MV-4-11 (cell line): Measurements from ENCODE around the gene C13orf46.
A peak's percentile ranks its signal among the peaks of the same experiment; 100 is the strongest.

ENCODE experiments used
- DNase-seq: peaks from one replicate; lab custom pipeline; 2025; lab: John Stamatoyannopoulos, UW

C13orf46 gene

DNA sequence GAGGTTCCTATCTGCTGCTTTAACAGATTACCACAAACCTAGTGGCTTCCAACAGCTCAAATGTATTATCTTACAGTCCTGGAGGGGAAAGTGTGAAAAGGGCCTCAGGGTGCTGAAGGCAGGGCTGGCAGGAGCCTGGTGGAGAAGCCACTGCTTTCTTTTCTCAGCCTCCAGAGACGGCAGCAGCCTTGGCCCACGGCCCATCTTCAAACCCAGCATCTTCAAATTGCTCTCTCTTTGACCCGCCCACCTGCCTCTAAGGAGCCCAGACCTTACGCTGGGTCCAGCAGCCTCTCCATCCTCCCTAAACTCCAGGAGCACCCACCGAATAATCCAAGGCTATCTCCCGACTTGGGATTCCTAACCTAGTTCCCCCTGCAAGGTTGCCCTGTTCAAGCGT is 35.6 kb downstream of the C13orf46 start:
- no peak for DNase-seq

DNA sequence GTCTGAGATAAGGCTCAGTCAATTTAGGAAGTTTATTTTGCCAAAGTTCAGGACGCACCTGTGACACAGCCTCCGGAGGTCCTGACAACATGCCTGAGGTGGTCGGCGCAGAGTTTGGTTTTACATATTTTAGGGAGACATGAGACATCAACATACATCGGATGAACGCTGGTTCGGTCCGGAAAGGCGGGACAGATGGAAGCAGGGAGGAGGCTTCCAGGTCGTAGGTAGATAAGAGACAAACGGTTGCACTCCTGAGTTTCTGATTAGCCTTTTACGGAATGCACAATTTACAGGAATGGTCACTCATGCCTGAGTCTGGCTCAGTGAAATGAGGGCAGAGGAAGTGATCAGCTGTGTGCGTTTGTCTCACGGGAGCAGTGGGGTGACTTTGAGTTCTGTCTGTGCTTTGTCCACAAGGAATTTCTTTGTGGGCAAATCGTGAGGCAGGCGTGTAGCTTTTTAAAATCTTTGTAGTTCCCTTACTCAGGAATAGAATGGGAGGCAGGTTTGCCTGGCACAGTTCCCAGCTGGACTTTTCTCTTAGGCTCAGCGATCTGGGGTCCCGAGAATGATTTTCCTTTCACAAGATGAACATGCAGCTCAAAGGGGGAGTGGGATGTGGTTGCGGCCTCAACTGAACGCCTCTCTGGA is 36.2 kb downstream of the C13orf46 start:
- DNase-seq, result no peak

DNA sequence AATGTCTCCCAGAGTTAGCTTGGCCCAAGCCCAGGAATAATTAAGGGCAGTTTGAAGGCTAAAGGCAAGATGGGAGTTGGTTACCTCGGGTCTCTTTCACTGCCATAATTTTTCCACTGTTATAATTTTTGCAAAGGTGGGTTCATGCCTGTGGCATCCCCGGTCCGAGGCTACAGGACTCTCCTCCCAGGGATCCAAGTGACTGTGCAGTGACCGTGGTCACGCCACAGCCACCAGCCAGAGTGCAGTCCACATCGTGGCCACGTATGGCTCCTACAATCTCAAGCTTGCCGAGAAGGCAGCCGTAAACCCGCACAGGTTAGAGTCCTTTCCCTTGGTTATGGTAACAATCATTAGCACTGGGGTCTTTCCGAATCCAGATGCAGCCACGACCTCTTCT is 36.8 kb downstream of the C13orf46 start:
- DNase-seq, result no peak

DNA sequence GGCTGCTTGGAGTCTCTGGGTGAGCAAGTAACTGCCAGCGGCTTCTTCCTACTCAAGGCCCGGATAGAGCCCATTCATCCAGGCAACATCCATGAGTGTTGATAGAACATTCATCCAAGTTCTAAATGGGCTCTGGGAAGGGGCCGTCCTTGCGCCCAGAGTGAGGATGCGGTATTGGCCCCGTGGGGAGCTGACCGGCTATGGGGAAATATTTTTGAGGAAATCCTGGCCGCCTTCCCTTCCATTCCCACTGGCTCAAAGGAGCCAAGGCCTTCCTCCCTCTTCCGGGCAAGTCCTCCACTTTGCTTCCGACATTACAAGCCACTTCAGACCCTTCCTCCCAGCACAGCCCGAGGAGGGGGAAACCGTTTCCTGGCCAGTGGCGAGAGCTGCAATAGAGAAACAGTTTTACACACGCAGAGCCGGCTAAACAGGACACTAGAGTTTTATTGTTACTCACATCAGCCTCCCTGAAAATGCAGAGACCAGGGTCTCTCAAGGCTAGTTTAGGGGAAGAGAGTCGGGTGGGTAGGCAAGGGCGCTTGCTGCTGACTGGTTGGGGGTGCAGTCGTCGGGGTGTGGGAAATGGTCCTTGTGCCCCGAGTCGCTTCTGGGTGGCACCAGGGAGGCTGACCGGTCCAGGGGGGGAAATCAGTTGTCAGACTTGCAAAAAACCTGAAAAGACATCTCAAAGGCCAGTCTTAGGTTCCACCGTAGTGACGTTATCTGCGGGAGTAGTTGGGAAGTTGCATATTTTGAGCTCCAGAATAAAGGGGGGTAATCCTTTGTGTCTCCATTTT is 37.5 kb downstream of the C13orf46 start:
- DNase-seq, result no peak

DNA sequence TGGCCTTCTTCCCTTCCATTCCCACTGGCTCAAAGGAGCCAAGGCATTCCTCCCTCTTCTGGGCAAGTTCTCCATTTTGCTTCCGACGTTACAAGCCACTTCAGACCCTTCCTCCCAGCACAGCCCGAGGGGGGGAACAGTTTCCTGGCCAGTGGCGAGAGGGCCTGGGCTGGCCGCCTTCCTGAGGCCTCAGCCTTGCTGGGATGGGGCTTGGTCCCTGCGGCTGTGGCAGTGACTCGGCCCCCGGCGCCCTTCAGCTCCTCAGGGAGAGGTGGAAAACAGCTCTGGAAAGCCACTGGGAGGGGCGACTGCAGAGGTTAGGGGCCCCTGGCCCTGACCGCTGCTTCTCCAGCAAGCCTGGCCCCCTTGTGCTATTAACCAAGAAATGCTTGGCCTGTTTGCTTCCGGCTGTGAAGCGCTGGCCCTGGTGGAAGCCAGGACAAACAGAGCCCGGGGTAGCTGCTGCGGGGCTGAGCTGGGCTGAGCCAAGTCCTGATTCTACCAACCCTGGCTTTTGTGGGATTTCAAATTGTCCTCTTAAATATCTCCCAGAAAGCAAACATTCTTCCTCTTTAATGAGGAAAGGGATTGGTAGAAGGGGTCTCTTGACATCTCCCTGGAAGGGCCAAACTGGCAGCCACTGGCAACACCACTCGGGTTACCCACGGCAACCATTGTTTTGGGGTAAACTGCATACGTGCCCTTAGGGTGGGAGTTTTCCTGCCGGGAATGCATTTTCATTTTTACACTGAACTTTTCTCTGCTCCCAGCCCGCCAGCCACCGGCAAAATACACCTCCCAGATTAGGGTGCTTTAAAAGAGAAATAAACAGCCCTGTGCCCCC is 38.7 kb downstream of the C13orf46 start:
- no peak for DNase-seq

DNA sequence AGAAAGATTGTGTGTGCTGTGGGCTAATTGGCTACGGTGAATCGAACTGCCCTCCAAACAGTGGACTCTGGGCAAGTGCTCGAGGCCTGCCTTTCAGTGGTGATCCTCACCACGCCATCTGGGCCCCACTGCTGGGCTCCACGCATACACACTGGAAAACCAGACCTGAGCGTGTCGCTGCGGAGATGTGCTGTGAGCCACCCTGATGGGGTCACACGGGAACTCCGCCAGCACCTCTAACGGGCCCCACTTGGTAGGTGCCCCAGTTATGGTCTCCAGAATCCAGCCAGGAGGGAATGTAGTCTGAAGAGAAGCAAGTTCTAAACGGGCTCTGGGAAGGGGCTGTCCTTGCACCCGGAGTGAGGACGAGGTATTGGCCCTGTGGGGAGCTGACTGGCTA is 39.3 kb downstream of the C13orf46 start:
- no peak for DNase-seq

DNA sequence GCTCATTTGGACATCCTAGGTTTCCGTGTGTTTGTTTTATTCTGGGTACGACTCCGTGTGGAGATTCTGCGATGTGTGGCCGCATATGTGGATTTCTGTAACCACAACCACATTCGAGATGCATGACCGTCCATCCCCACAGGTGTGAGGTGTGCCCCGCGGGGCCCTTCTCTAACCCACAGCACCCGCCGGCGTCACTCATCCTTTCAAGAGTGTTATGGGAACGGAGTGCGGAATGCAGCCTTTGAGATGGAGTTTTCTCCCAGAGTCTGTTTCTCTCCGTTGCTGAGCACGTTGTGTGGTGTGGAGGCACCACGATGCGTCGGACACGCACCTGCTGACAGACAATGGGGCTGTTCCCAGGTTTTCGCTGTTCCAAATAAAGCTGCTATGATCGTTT is 40.0 kb downstream of the C13orf46 start:
- no peak for DNase-seq

DNA sequence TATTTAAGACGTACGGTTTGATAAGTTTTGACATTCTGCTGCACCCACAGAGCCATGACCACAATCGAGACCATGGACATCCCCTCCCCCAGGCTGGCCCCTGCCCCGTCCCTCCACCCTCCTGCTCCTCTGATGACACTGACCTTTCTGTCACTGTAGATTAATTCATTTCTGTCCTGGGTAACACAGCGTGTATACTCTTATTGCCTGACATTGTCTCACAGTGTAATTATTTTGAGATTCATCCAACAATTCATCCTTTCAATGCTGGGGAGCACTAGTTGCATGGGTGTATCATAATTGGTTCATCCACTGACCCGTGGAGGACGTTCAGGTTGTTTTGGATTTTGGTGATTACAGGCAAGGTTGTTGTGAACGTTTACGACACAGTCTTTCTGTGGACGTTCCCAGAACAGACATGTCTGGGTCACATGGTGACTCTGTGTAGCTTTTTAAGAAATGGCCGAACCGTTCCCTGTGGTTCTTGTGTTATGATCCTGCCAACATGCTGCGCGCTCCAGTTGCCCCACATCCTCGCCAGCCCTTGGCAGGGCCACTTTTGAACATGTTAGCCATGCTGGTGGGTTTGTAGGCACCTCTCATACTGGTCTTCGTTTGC is 41.9 kb downstream of the C13orf46 start:
- DNase-seq, result no peak

DNA sequence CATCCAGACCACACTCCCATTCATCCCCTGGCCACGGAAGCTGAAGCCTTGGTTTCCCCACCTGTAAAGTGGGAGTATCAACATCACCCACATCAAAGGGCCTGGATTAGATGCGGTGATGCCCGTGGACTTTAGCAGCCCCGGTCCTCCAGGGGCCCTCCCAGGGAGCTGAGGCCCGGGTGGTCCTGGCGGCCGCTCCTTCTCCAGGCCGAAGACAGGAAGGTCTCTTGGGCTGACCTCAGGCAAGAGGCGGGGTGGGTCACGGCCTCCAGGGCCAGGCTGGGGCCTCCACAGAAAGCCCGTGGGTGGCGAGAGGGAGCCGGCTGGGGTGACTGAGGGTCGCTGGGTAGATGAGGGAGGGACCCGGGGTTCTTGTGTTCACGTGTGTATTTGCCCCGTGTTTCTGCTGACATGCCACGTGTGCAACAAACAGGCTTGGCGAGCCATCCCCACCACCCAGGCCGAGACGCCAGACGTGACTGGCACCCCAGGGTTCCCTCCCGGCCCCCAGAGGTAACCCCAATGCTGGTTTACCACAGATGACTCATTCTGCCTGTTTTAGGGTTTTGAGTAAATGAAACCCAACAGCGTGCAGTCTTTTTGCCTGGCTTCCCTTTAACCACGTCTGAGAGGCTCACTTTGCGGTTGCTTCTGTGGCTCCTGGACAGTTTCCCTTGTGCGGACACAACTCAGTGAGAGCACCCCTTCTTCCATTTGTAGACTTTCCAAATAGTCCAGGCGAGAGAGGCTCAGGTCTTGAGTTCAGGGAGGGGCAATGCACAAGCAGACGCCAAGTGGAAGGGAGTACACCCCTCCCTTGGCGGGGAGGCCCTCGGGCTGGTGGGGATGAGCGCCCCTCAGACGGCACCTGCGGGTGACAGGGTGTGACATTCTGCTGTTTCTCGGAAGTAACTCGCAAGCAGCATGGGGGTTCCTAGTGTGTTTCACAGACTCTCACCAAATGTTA is 42.9 kb downstream of the C13orf46 start:
- peak; percentile 97 for DNase-seq

DNA sequence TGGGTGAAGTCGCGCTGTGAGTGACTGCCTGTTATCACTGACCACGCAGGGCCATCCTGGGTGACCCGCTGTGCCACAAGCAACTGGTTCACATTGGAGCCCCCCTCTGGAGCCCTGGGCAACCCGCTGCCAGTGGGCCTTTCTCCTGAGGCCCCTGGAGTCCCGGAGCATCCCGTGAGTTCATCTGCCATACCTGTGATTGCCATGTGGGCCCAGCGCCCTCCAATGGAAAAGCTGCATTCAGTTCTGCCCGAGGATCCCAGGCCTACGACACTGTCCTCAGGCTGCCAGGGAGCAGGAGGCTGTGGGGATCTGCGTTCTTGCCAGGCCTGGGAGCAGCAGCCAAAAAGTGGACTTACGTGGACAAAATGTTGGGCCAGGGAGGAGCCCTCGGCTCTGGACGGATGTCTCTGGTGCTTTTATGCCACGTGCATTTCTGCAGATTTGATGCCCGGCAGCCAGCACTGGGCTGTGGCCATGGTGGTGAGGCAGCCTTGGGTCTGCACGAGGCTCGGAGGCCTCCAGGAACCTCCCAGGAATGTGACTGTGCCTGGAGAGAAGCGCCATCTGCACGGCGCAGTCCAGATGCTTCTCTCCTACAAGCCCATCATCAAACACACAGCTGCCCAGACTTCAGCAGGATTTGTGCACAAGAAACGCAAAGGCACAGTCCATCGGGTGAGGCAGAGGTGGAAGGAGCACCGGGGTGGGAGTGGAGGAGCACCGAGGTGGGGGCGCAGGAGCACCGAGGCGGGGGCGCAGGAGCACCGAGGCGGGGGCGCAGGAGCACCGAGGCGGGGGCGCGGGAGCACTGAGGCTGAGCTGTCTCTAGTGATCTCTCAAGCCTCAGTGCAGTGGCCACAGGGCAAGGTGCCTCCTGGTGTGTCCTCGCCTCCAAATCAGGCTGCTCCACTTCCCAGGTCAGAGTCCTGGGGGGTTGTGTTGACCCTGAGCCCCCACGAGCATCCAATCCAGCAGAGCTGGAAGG is 44.0 kb downstream of the C13orf46 start:
- DNase-seq, result no peak

DNA sequence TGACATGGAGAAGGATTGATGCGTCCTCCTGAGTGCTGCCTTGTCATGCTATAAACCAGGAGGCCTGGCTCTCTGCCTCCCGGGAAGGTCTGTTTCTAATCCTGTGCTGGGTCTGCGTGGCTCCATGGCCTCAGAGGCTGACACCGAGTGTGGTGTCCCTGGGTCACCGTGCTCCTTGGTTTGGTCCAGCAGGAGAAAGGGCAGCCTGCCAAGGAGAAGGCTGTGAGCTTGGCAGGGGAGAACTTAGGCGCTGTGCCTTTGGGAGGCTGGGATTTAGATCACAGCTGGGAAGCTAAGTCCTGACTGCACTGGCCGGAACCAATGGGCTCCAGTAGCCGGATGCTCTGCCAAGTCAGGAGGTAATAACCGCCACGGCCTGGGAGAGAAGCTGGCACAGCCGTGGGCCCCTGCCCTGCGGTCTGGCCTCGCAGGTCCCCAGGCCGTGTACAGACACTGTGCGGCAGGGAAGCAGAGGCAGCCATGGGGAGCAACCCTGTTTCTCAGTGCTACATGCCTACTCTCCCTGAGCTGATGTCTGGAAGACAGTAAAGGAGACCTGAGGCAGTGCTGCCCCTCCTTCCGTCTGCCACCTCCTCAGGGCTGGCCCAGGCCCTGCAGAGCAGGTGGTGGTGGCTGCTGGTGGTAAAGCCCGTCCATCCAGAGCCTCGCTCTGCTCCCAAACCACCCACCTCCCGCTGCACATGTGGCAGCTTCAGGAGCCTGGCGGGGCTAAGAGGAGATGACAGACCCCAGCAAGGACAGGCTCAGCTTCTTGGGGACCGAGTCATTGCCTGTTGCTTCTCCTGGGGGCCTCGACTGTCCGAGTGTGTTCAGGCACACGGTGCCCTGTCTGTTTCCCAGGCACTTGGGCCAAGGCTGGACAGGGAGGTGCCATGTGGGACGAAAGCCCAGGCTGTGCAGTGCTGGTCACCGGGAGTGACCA is 44.9 kb downstream of the C13orf46 start:
- DNase-seq, result no peak

DNA sequence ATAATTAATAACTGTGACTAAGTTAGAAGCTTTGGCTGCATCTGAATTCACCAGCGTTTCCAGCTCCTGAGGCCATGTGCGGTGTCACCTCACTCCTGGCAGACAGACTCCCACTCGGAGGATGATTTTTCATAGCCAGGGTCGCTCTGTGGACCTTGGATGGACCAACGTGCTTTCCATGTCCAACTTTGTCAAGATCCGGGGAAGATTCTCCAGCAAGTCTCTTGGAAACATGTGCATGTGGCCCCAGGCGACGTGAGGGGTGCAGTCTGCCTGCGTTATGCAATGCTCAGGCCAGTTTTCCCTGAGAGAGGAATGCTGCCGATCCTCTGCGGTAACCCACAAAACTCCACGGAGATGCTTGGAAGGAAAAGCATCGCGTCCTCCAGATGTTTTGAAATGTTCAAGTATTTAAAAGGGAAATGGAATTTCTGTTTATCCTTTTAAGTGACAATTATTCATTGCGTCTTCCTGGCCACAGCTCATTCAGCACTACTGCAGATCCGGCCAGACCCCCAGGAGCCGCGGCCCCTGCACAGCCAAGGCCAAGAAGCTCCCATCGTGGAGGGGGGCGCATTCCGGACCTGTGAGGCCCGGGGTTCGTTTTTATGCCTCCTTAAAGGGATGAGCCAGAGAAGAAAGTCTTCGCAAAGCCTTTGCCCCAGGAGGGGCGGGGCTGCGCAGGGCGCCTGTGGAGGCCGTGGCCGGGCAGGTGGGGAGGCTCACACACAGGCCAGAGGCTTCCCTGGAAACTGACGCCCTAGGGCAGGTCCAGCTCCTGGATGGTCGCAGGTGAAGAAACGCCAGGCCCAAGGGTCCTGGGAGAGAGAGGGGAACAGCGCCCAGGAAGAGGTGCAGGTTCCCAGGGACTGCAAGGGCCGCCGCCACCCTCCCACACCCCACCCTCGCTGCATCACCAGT is 46.0 kb downstream of the C13orf46 start:
- DNase-seq, result no peak

DNA sequence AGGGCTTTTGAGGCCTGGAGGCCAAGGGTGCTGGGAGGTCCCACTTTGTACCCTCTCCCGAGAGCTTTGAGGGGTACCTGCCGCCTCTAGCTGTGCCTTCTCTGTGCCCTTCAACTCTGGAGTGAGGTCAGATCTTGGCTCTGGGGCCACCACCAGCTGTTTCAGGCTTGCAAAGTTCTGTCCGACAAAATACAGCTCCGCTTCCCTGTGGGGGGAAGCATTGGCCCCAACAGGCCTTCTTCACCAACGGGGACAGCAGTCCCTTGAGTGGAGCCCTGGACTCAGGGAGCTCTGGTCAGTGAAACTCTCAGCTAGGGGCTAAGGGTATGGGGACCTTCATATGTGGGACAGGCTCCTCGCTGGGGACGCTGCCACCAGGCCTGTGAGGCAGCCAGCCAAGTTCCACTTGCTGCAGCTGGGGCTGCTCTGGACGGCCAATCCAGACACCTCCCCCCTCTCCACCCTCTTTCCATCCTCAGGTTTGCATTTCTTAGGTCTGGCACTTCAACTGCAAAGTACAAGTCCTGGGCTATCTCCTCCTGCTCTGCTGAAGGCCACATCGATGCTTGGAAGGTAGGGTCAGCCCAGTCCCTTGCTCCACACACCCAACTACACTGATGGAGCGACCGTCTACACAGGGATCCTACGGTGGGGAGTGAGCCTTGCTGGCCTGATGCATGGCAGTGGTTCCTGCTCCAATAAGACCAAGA is 46.8 kb downstream of the C13orf46 start:
- no peak for DNase-seq

DNA sequence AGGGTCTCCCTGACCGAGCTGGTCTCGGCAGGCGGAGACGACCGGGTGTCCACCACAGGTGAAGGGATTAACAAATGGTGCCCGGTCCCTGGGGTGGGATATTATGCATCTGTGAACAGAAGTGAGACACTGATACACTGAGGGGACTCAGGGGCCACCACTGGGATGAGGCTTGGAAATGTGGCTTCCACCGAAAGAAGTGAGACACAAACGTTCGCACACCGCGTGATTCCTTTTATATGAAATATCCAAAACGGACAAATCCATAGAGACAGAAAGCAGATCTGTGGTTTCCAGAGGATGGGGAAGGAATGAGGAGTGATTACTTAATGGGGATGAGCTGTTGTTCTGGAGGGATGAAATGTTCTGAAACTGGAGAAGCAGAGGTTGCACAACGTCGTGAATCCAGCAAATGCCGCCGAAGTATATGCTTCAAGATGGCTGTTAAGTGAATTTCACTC is 47.5 kb downstream of the C13orf46 start:
- peak; percentile 40 for DNase-seq

DNA sequence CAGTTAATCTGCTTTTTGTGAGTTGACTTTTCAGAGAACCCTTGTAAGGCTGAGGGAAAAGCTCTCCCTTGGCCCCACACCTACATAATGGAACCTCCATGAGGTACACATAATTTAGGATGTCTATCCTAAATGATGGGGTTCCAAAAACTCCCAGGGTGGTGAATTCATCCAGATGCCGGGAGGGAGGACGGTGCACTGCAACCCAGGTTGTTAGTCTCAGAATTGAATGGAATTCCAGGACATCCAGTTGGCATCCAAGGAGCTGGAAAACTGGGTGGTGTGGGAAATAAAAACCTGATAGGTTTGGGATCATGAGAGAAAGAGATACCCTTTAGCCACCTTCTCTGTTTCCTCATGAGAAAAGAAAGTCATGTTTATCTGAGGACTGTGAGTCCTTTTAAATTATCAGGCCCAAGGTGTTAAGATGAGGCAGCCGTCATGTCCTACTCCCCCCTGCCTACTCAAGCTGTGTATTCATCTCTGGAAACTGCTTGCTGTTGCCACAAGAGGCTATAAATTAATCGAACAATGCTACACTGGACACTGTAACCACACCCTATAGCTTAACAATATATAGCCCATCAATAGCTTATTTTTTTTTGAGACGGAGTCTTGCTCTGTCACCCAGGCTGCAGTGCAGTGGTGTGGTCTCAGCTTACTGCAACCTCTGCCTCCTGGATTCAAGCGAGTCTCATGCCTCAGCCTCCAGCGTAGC is 49.5 kb downstream of the C13orf46 start:
- DNase-seq, result no peak

DNA sequence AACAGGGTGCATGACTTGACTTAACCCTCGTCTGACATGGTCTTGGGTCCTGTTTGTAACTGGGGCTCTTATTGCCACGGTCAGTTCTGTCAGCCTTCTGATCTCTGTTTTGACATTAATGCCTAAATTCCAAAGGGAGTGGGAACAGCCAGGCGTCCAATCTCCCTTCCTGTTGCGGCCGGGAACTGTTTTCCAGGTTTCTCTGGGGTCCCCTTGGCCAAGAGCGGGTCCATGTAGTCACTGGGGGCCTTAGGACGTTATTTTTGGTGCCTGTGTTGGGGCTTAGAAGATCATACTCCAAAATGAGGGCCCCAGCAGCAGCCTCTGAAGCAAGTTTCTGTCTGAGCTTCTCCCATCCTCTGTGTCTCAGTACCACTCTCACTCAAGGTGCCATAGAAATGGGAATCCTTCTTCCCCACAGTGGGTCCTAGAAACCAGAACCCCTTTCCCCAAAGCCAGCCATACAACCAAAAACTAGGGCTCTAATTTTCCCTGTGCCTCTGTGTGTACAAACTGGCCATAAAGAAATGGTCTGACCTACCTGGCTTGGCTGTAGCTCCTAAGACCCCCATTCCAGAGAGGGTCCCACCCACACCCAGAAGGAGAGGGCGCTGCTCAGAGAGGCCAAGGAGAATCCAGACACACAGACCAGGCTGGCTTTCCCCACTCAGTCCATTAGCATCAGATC is 50.4 kb downstream of the C13orf46 start:
- no peak for DNase-seq
